HepG2 (cell line): ENCODE data around the gene SYNDIG1. TPM values are rescaled to one million over a fixed set of nuclear protein-coding genes. Genes with fewer than 3 reads are reported as not detected.

Source experiments
- ATAC-seq: fragments of 200-7000 bp; cut with Tn5 transposase; 3 replicates; pipeline ENCODE4 v1.9.1; 2020; ENCODE audit warnings: mild to moderate bottlenecking, moderate library complexity
- BruUV-seq: library from RNA; stranded (reverse); fragments of 400-500 nt; replicated peaks from 2 replicates; lab custom pipeline; 2021; lab: Mats Ljungman, UMichigan
- CTCF ChIA-PET: fragments of 300-600 bp; formaldehyde crosslinking; extraction: SDS; loops from one replicate; lab custom pipeline; 2021; ENCODE audit warnings: low total read pairs, inconsistent platforms, low intra/inter-chr PET ratio; lab: Yijun Ruan, JAX
- POLR2A ChIA-PET: fragments of 350-600 bp; sonication (Branson Sonifier 250); formaldehyde crosslinking; loops from one replicate; lab custom pipeline; 2020; ENCODE audit warnings: antibody characterized with exemption, inconsistent platforms; lab: Yijun Ruan, JAX
- DNase-seq: peaks from one replicate; pipeline ENCODE4 v3.0.0-alpha.2; 2015; ENCODE audit warnings: low spot score
- FAIRE-seq: peaks from 3 replicates; lab custom pipeline; 2011; peaks lifted over from hg19 to GRCh38; lab: Jason Lieb, UNC
- H2AFZ ChIP-seq: one replicate; pipeline ENCODE4 v1.6.1; 2011; ENCODE audit warnings: low read length, inconsistent platforms
- H3K27ac ChIP-seq: fragments of 300-600 bp; 3 replicates; pipeline ENCODE4 v1.8.0; 2011; ENCODE audit warnings: mixed run types, mild to moderate bottlenecking, mixed read lengths, low read length, inconsistent platforms; ENCODE audit not compliant: insufficient read depth; ENCODE audit errors: extremely low read length
- H3K27me3 ChIP-seq, 2 experiments: fragments of 200-600 bp in 1 of 2; 2 replicates in 1 of 2; 3 replicates in 1 of 2; pipeline versions ENCODE4 v1.6.0 to v1.8.0; 2011; ENCODE audit warnings: low read length in 2 of 2, mild to moderate bottlenecking in 2 of 2, moderate library complexity in 2 of 2, inconsistent platforms in 1 of 2; ENCODE audit not compliant: insufficient read depth in 2 of 2, control insufficient read depth in 1 of 2
- H3K36me3 ChIP-seq, 2 experiments: fragments of 200-600 bp in 1 of 2; replicated peaks in 1 of 2; 2 replicates in 1 of 2; 3 replicates in 1 of 2; pipeline versions ENCODE4 v1.5.1 to v1.8.0; 2011; ENCODE audit warnings: low read length in 2 of 2, inconsistent platforms in 1 of 2; ENCODE audit not compliant: insufficient read depth in 2 of 2, control insufficient read depth in 1 of 2
- H3K4me1 ChIP-seq: 2 replicates; pipeline ENCODE4 v1.5.1; 2012; ENCODE audit warnings: low read length, inconsistent platforms; ENCODE audit not compliant: insufficient read depth
- H3K4me2 ChIP-seq: 2 replicates; pipeline ENCODE4 v1.6.0; 2011; ENCODE audit warnings: low read depth, low read length, inconsistent platforms
- H3K4me3 ChIP-seq, 3 experiments: fragments of 200-600 bp in 1 of 3; sonication (generic), shearing (Covaris generic) in 1 of 3; replicated peaks in 1 of 3; 2 replicates each; pipeline ENCODE4 v1.5.1; 2011 to 2016; ENCODE audit warnings: low read length in 3 of 3, inconsistent platforms in 2 of 3, low read depth in 2 of 3, mild to moderate bottlenecking in 2 of 3, control low read depth in 1 of 3, mixed read lengths in 1 of 3; ENCODE audit not compliant: insufficient read depth in 1 of 3
- H3K79me2 ChIP-seq: one replicate; pipeline ENCODE4 v1.6.1; 2011; ENCODE audit warnings: low read length, inconsistent platforms; ENCODE audit not compliant: insufficient read depth
- H3K9ac ChIP-seq: 2 replicates; pipeline ENCODE4 v1.6.0; 2011; ENCODE audit warnings: mild to moderate bottlenecking, low read depth, low read length, inconsistent platforms; ENCODE audit not compliant: insufficient read depth
- H3K9me3 ChIP-seq: 2 replicates; pipeline ENCODE4 v1.5.1; 2012; ENCODE audit warnings: mild to moderate bottlenecking, low read length
- H4K20me1 ChIP-seq: 2 replicates; pipeline ENCODE4 v1.6.0; 2011; ENCODE audit warnings: inconsistent platforms, mild to moderate bottlenecking, low read length, moderate library complexity; ENCODE audit not compliant: insufficient read depth
- CBX1 ChIP-seq: IDR thresholded peaks from one replicate; pipeline ENCODE4 v1.6.1; 2016; ENCODE audit warnings: antibody characterized with exemption, low read depth
- CEBPZ ChIP-seq: IDR thresholded peaks from 2 replicates; pipeline ENCODE4 v1.6.1; 2012; ENCODE audit warnings: low read length, improper control_type of control experiment
- CREM ChIP-seq, 2 experiments: sonication (generic) in 1 of 2; formaldehyde crosslinking in 1 of 2; IDR thresholded peaks; 2 replicates each; pipeline versions ENCODE4 v1.4.0 to v1.6.1; 2016 to 2020; ENCODE audit warnings: antibody characterized with exemption in 1 of 2, mild to moderate bottlenecking in 1 of 2, missing genetic modification reagents in 1 of 2
- DZIP1 ChIP-seq: sonication (generic); formaldehyde crosslinking; IDR thresholded peaks from 2 replicates; pipeline ENCODE4 v1.5.0; 2020; ENCODE audit warnings: mild to moderate bottlenecking, missing genetic modification reagents
- GTF2F1 ChIP-seq: fragments of 150-350 bp; IDR thresholded peaks from 2 replicates; pipeline ENCODE4 v1.6.1; 2014; ENCODE audit warnings: low read length
- HMGXB4 ChIP-seq, 2 experiments: sonication (generic) in 1 of 2; formaldehyde crosslinking in 1 of 2; IDR thresholded peaks; 2 replicates each; pipeline versions ENCODE4 v1.4.0 to v1.6.1; 2018 to 2020; ENCODE audit warnings: missing genetic modification reagents in 2 of 2, borderline replicate concordance in 1 of 2, low read depth in 1 of 2, mild to moderate bottlenecking in 1 of 2, missing biosample characterization in 1 of 2
- MED13 ChIP-seq: sonication (generic); formaldehyde crosslinking; IDR thresholded peaks from 2 replicates; pipeline ENCODE4 v1.5.0; 2020; ENCODE audit warnings: missing genetic modification reagents
- REST ChIP-seq, 2 experiments: IDR thresholded peaks; 2 replicates each; pipeline ENCODE4 v1.6.1; 2011 to 2012; ENCODE audit warnings: low read length in 2 of 2, borderline replicate concordance in 1 of 2, low read depth in 1 of 2, mild to moderate bottlenecking in 1 of 2, moderate library complexity in 1 of 2
- SKI ChIP-seq: fragments of 450-650 bp; IDR thresholded peaks from one replicate; pipeline ENCODE4 v1.6.1; 2018; ENCODE audit warnings: mild to moderate bottlenecking; ENCODE audit not compliant: partially characterized antibody
- ZFX ChIP-seq: sonication (generic); formaldehyde crosslinking; IDR thresholded peaks from 2 replicates; pipeline ENCODE4 v1.4.0; 2020; ENCODE audit warnings: mild to moderate bottlenecking, low read depth, missing genetic modification reagents, moderate library complexity
- ZNF260 ChIP-seq: sonication (generic); formaldehyde crosslinking; IDR thresholded peaks from 2 replicates; pipeline ENCODE4 v1.4.0; 2020; ENCODE audit warnings: missing genetic modification reagents, low read depth, mild to moderate bottlenecking, borderline replicate concordance
- ZNF558 ChIP-seq: sonication (generic); formaldehyde crosslinking; IDR thresholded peaks from 2 replicates; pipeline ENCODE4 v1.9.0; 2022; ENCODE audit warnings: mild to moderate bottlenecking, missing genetic modification reagents, borderline replicate concordance
- WGBS: methylation state at CpG from one replicate; pipeline ENCODE4 v1.1.6; 2017; ENCODE audit warnings: low lambda C conversion rate; 5-methylcytosine and 5-hydroxymethylcytosine counted together
- in situ Hi-C: cut with HindIII; loops from 2 replicates; pipeline ENCODE4 v1.10.0; 2017; ENCODE audit warnings: low pct_unique_long_range_greater_than_20kb; ENCODE audit not compliant: extremely low pct_ligation_motif_present
- intact Hi-C: fragments of 100-400 bp; cut with micrococcal nuclease; formaldehyde crosslinking; loops from one replicate; pipeline ENCODE4 v1.10.0; 2022; ENCODE audit not compliant: unreplicated experiment
- polyA plus RNA-seq, 8 experiments: library from polyadenylated mRNA; depleted of rRNA in 3 of 8; stranded (reverse) in 7 of 8; unstranded in 1 of 8; fragments of >200 nt; fragmentation: Illumina TruSeq in 4 of 8; extraction: Trizol in 4 of 8; gene quantifications; 2 replicates each; pipeline versions ENCODE4 v1.2.1 to v1.2.3, GENCODE V29; 2011 to 2016; ENCODE audit warnings: low read depth in 4 of 8, missing spikeins in 1 of 8, mixed read lengths in 1 of 8; ENCODE audit not compliant: insufficient read depth in 1 of 8
- total RNA-seq, 5 experiments: library from RNA; depleted of rRNA; stranded (reverse); fragments of >200 nt; fragmentation: Illumina TruSeq; extraction: Trizol; gene quantifications; 2 replicates each; pipeline ENCODE4 v1.2.3, GENCODE V29; 2016; ENCODE audit warnings: low read depth in 1 of 5

SYNDIG1 gene
- total and polyA plus RNA-seq, 2 of the 13 experiments (the other 11 are each of a cell fraction or from before 2014, with no cell fraction given), result not detected

GRCh38 chr20:24421071-24421470, 48.4 kb upstream of the SYNDIG1 start:
- H3K4me1 ChIP-seq, result no peaks in the 10 kb centered on the region
- H3K4me2 ChIP-seq, result no peak overlapping the region
- 17% methylated on average over 9 of the region's 9 CpGs for WGBS
- intact Hi-C loops, result no loop called here
- no peak overlapping the region for H3K4me3 ChIP-seq
- peaks cover 7% of the 10 kb centered on the region for H3K9me3 ChIP-seq
- FAIRE-seq, result no peak
- TF ChIP-seq ZNF260 (CRISPR knock-in tag) (no peak), ZNF558 (CRISPR knock-in tag) (no peak), ZFX (CRISPR knock-in tag) (no peak), CEBPZ (no peak), CREM (IDR thresholded peaks at IDR 0.05) (no peak), CREM (CRISPR knock-in tag; IDR thresholded peaks at IDR 0.05) (no peak), REST (IDR thresholded peaks at IDR 0.05; ENCODE audit: borderline replicate concordance in 1 of 2, low read depth in 1 of 2, low read length in 2 of 2) (no peak), GTF2F1 (no peak), MED13 (CRISPR knock-in tag) (no peak), CBX1 (no peak), SKI (no peak), HMGXB4 (CRISPR knock-in tag; IDR thresholded peaks at IDR 0.05; ENCODE audit: borderline replicate concordance in 1 of 2, low read depth in 1 of 2) (no peak), DZIP1 (no peak)
- no peak overlapping the region for H3K27ac ChIP-seq
- peaks cover 2 to 13% of the 10 kb centered on the region in 2 experiments; a peak in 2 of 5 replicates for H3K27me3 ChIP-seq
- ChIA-PET POLR2A (no interaction called here), CTCF (no interaction called here)
- ATAC-seq, result no peak
- H2AFZ ChIP-seq, result no peak overlapping the region
- in situ Hi-C loops, result no loop called here
- no peaks in the 10 kb centered on the region for H3K79me2 ChIP-seq
- H3K9ac ChIP-seq, result no peak overlapping the region
- no peaks in the 10 kb centered on the region for H3K36me3 ChIP-seq
- BruUV-seq, result no TSS peak
- DNase-seq, result no peak
- H4K20me1 ChIP-seq, result no peaks in the 10 kb centered on the region
